GM21717 (cell line): Measurements from ENCODE around the gene HAUS2.
A peak's percentile ranks its signal among the peaks of the same experiment; 100 is the strongest.
"Not testable (repeated sequence)": the region's sequence is repeated elsewhere in the genome, so short reads cannot be mapped to it uniquely, and the experiment has no call there.

Experiments used
- ATAC-seq: cut with Tn5 transposase; IDR thresholded peaks from one replicate; pipeline ENCODE4 v1.9.1; 2021; ENCODE audit warnings: mild to moderate bottlenecking, moderate library complexity; ENCODE audit not compliant: unreplicated experiment

Gene HAUS2

GRCh38 chr15:42548249-42549031 is at the start of gene HAUS2, which contains the start of gene LRRC57:
HAUS2 (plus strand) TSS chr15:42548838; CDS start chr15:42548873, 35 bp downstream.
LRRC57 (minus strand) TSS chr15:42548793; CDS start chr15:42548434, 359 bp downstream.
- peak; percentile 63 for ATAC-seq

- no peak for ATAC-seq
These were observed 48.6 kb upstream of the HAUS2 start for GRCh38 chr15:42499858-42500609.

- no peak for ATAC-seq
These were observed 46.2 kb upstream of the HAUS2 start for GRCh38 chr15:42502477-42502876.

GRCh38 chr15:42503825-42504224 is 44.8 kb upstream of the HAUS2 start:
- no peak for ATAC-seq

- no peak for ATAC-seq
These were observed 44.0 kb upstream of the HAUS2 start for GRCh38 chr15:42504631-42505030.

GRCh38 chr15:42507514-42507913 is 41.1 kb upstream of the HAUS2 start:
- no peak for ATAC-seq

GRCh38 chr15:42508263-42508690 is 40.4 kb upstream of the HAUS2 start:
- ATAC-seq: no peak

- no peak for ATAC-seq
These were observed 38.2 kb upstream of the HAUS2 start for GRCh38 chr15:42510258-42511006.

GRCh38 chr15:42511007-42511391 is 37.6 kb upstream of the HAUS2 start:
- ATAC-seq: no peak

- no peak for ATAC-seq
These were observed 25.3 kb upstream of the HAUS2 start for GRCh38 chr15:42523331-42523730.

- no peak for ATAC-seq
These were observed 19.7 kb upstream of the HAUS2 start for GRCh38 chr15:42528970-42529369.

- no peak for ATAC-seq
These were observed 15.4 kb upstream of the HAUS2 start for GRCh38 chr15:42533246-42533645.

GRCh38 chr15:42544853-42545629 is 3.6 kb upstream of the HAUS2 start:
- ATAC-seq: no peak

- no peak for ATAC-seq
These were observed 755 bp upstream of the HAUS2 start for GRCh38 chr15:42547918-42548248.

GRCh38 chr15:42549032-42549491 is 424 bp downstream of the HAUS2 start:
- ATAC-seq: peak; percentile 38

GRCh38 chr15:42549741-42550392 is 1.2 kb downstream of the HAUS2 start:
- ATAC-seq: no peak

GRCh38 chr15:42553554-42553953 is 4.9 kb downstream of the HAUS2 start:
- ATAC-seq: no peak

- not testable (repeated sequence) for ATAC-seq
These were observed 8.0 kb downstream of the HAUS2 start for GRCh38 chr15:42556550-42557207.

GRCh38 chr15:42558739-42559138 is 10.1 kb downstream of the HAUS2 start:
- ATAC-seq: no peak
